ENCODE measurements around the gene MRPL52. TPM values are rescaled to one million over a fixed set of nuclear protein-coding genes. Genes with fewer than 3 reads are reported as not detected.

MRPL52 gene
- total RNA-seq, 1 experiment from 2014 or later = 89.5 TPM

GRCh38 chr14:22820731-22821130 lies 9.0 kb upstream of the MRPL52 start:
- ATAC-seq (no peak), DNase-seq (ENCODE audit: low read depth, low spot score) (no peak)
- H3K4me1 ChIP-seq (ENCODE audit: control insufficient read depth, insufficient read depth, low read length) = peaks cover 23% of the 10 kb centered on the region
- in situ Hi-C loops (cut with HindIII; ENCODE audit: low pct_unique_long_range_greater_than_20kb, low sequenced_read_pairs) = no loop called here
- no peak overlapping the region for H3K27ac ChIP-seq (ENCODE audit: low read length)
- TF ChIP-seq POLR2AphosphoS5 (IDR thresholded peaks at IDR 0.05; ENCODE audit: low read depth, low read length) (no peak), TCF7L2 (IDR thresholded peaks at IDR 0.05; ENCODE audit: low read depth, low read length) (no peak), CTCF (IDR thresholded peaks at IDR 0.05) (no peak), SIN3A (IDR thresholded peaks at IDR 0.05; ENCODE audit: borderline replicate concordance, insufficient read depth, low read depth, low read length) (no peak)
- TF ChIP-seq, protein P1, sequence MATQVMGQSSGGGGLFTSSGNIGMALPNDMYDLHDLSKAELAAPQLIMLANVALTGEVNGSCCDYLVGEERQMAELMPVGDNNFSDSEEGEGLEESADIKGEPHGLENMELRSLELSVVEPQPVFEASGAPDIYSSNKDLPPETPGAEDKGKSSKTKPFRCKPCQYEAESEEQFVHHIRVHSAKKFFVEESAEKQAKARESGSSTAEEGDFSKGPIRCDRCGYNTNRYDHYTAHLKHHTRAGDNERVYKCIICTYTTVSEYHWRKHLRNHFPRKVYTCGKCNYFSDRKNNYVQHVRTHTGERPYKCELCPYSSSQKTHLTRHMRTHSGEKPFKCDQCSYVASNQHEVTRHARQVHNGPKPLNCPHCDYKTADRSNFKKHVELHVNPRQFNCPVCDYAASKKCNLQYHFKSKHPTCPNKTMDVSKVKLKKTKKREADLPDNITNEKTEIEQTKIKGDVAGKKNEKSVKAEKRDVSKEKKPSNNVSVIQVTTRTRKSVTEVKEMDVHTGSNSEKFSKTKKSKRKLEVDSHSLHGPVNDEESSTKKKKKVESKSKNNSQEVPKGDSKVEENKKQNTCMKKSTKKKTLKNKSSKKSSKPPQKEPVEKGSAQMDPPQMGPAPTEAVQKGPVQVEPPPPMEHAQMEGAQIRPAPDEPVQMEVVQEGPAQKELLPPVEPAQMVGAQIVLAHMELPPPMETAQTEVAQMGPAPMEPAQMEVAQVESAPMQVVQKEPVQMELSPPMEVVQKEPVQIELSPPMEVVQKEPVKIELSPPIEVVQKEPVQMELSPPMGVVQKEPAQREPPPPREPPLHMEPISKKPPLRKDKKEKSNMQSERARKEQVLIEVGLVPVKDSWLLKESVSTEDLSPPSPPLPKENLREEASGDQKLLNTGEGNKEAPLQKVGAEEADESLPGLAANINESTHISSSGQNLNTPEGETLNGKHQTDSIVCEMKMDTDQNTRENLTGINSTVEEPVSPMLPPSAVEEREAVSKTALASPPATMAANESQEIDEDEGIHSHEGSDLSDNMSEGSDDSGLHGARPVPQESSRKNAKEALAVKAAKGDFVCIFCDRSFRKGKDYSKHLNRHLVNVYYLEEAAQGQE (IDR thresholded peaks at IDR 0.05; ENCODE audit: insufficient read depth in 1 of 2, low read depth in 2 of 2, low read length in 1 of 2) = no peak
- no peak overlapping the region for H3K4me3 ChIP-seq (ENCODE audit: low read depth in 2 of 2, low read length in 2 of 2)
- no TSS peak for BruUV-seq (replicated peaks)
- no peaks in the 10 kb centered on the region for H3K36me3 ChIP-seq (ENCODE audit: control insufficient read depth, insufficient read depth, low read length)
- intact Hi-C loops (cut with micrococcal nuclease; ENCODE audit: unreplicated experiment) = no loop called here
- no peaks in the 10 kb centered on the region for H3K9me3 ChIP-seq (ENCODE audit: control insufficient read depth, insufficient read depth, low read depth, low read length)
- POLR2A ChIA-PET = interaction anchor here (0.7 kb wide), 1 partner anchor 259 kb away, joined by 4 read pairs; no protein-coding TSS in a partner anchor
- no peaks in the 10 kb centered on the region for H3K27me3 ChIP-seq (ENCODE audit: control insufficient read depth, insufficient read depth, low read length)
- CTCF ChIA-PET = no interaction called here

- Histone ChIP-seq H3K36me3 (ENCODE audit: control insufficient read depth, insufficient read depth, low read length) (no peaks in the 10 kb centered on the region), H3K27me3 (ENCODE audit: control insufficient read depth, insufficient read depth, low read length) (no peaks in the 10 kb centered on the region), H3K4me3 (ENCODE audit: low read depth in 2 of 2, low read length in 2 of 2) (no peak overlapping the region), H3K4me1 (ENCODE audit: control insufficient read depth, insufficient read depth, low read length) (peaks cover 23% of the 10 kb centered on the region), H3K27ac (ENCODE audit: low read length) (peak overlapping the region; percentile 48; the same call in 1 of the 2 replicates), H3K9me3 (ENCODE audit: control insufficient read depth, insufficient read depth, low read depth, low read length) (no peaks in the 10 kb centered on the region)
- intact Hi-C loops (cut with micrococcal nuclease; ENCODE audit: unreplicated experiment) = loop anchor here (2.0 kb wide), 1 partner anchor 31 kb away; no protein-coding TSS in a partner anchor
- no peak for TF ChIP-seq POLR2AphosphoS5 (IDR thresholded peaks at IDR 0.05; ENCODE audit: low read depth, low read length)
- TF ChIP-seq SIN3A (IDR thresholded peaks at IDR 0.05; ENCODE audit: borderline replicate concordance, insufficient read depth, low read depth, low read length) = no peak
- TF ChIP-seq TCF7L2 (IDR thresholded peaks at IDR 0.05; ENCODE audit: low read depth, low read length) = no peak
- TF ChIP-seq CTCF (IDR thresholded peaks at IDR 0.05) = no peak
- TF ChIP-seq, protein P1 (IDR thresholded peaks at IDR 0.05; ENCODE audit: insufficient read depth in 1 of 2, low read depth in 2 of 2, low read length in 1 of 2) = no peak
- ChIA-PET POLR2A (interaction anchor here (0.7 kb wide), 1 partner anchor 260 kb away, joined by 4 read pairs; no protein-coding TSS in a partner anchor), CTCF (interaction anchor here (1.5 kb wide), 1 partner anchor 81 kb away, joined by 5 read pairs; no protein-coding TSS in a partner anchor)
- DNase-seq (ENCODE audit: low read depth, low spot score) (no peak), ATAC-seq (no peak)
- in situ Hi-C loops (cut with HindIII; ENCODE audit: low pct_unique_long_range_greater_than_20kb, low sequenced_read_pairs) = no loop called here
- no TSS peak for BruUV-seq (replicated peaks)
These were observed 8.3 kb upstream of the MRPL52 start for GRCh38 chr14:22821193-22822015.
